ENCODE measurements around the gene SEZ6L. TPM values are rescaled to one million over a fixed set of nuclear protein-coding genes. Genes with fewer than 3 reads are reported as not detected.

SEZ6L gene
- total RNA-seq, 2 experiments from 2014 or later = 0.05 TPM; not detected in 1

GRCh38 chr22:26197425-26197824 is 28.2 kb downstream of the SEZ6L start:
- Histone ChIP-seq H3K27me3 (ENCODE audit: control insufficient read depth in 1 of 2, insufficient read depth in 2 of 2, low read length in 2 of 2) (peaks cover 0 to 4% of the 10 kb centered on the region in 2 experiments), H3K27ac (ENCODE audit: low read depth in 1 of 2, low read length in 2 of 2) (no peak overlapping the region), H3K9me3 (ENCODE audit: control insufficient read depth in 1 of 2, insufficient read depth in 1 of 2, low read length in 2 of 2) (no peaks in the 10 kb centered on the region), H3K4me1 (ENCODE audit: insufficient read depth, low read length) (no peaks in the 10 kb centered on the region), H3K4me3 (ENCODE audit: low read length) (no peak overlapping the region), H3K36me3 (ENCODE audit: insufficient read depth, low read length) (no peaks in the 10 kb centered on the region)
- no peak for ATAC-seq (ENCODE audit: poor library complexity)
- CTCF ChIA-PET = no interaction called here
- no peak overlapping the region for H3K27ac Mint-ChIP-seq
- peaks cover 37% of the 10 kb centered on the region for H3K27me3 Mint-ChIP-seq
- H3K9me3 Mint-ChIP-seq = no peaks in the 10 kb centered on the region
- POLR2A ChIA-PET = no interaction called here
- intact Hi-C loops (cut with DNase I, micrococcal nuclease) = no loop called here
- DNase-seq = no peak
- no peaks in the 10 kb centered on the region for H3K4me1 Mint-ChIP-seq (ENCODE audit: low read depth)
- H3K4me3 Mint-ChIP-seq = no peak overlapping the region
- no peaks in the 10 kb centered on the region for H3K36me3 Mint-ChIP-seq (ENCODE audit: low read depth)
- no peak for TF ChIP-seq CTCF (IDR thresholded peaks at IDR 0.05)

- Histone ChIP-seq H3K4me1 (ENCODE audit: insufficient read depth, low read length) (no peaks in the 10 kb centered on the region), H3K9me3 (ENCODE audit: control insufficient read depth in 1 of 2, insufficient read depth in 1 of 2, low read length in 2 of 2) (no peaks in the 10 kb centered on the region), H3K27ac (ENCODE audit: low read depth in 1 of 2, low read length in 2 of 2) (no peak overlapping the region), H3K36me3 (ENCODE audit: insufficient read depth, low read length) (no peaks in the 10 kb centered on the region), H3K27me3 (ENCODE audit: control insufficient read depth in 1 of 2, insufficient read depth in 2 of 2, low read length in 2 of 2) (peaks cover 0 to 4% of the 10 kb centered on the region in 2 experiments), H3K4me3 (ENCODE audit: low read length) (no peak overlapping the region)
- H3K4me3 Mint-ChIP-seq = no peak overlapping the region
- CTCF ChIA-PET = no interaction called here
- H3K27ac Mint-ChIP-seq = no peak overlapping the region
- TF ChIP-seq CTCF (IDR thresholded peaks at IDR 0.05) = no peak
- POLR2A ChIA-PET = no interaction called here
- H3K9me3 Mint-ChIP-seq = no peaks in the 10 kb centered on the region
- intact Hi-C loops (cut with DNase I, micrococcal nuclease) = no loop called here
- DNase-seq (no peak), ATAC-seq (ENCODE audit: poor library complexity) (no peak)
- H3K27me3 Mint-ChIP-seq = peaks cover 42% of the 10 kb centered on the region
- H3K36me3 Mint-ChIP-seq (ENCODE audit: low read depth) = no peaks in the 10 kb centered on the region
- H3K4me1 Mint-ChIP-seq (ENCODE audit: low read depth) = no peaks in the 10 kb centered on the region
Observed at GRCh38 chr22:26199665-26200064, 30.4 kb downstream of the SEZ6L start.

- Histone ChIP-seq H3K9me3 (ENCODE audit: control insufficient read depth in 1 of 2, insufficient read depth in 1 of 2, low read length in 2 of 2) (no peaks in the 10 kb centered on the region), H3K27ac (ENCODE audit: low read depth in 1 of 2, low read length in 2 of 2) (no peak overlapping the region), H3K4me3 (ENCODE audit: low read length) (no peak overlapping the region), H3K27me3 (ENCODE audit: control insufficient read depth in 1 of 2, insufficient read depth in 2 of 2, low read length in 2 of 2) (no peaks in the 10 kb centered on the region), H3K36me3 (ENCODE audit: insufficient read depth, low read length) (no peaks in the 10 kb centered on the region), H3K4me1 (ENCODE audit: insufficient read depth, low read length) (no peaks in the 10 kb centered on the region)
- Mint-ChIP-seq H3K36me3 (ENCODE audit: low read depth) (no peaks in the 10 kb centered on the region), H3K4me1 (ENCODE audit: low read depth) (no peaks in the 10 kb centered on the region), H3K27ac (no peak overlapping the region), H3K9me3 (no peaks in the 10 kb centered on the region), H3K4me3 (no peak overlapping the region), H3K27me3 (peaks cover 41% of the 10 kb centered on the region)
- intact Hi-C loops (cut with DNase I, micrococcal nuclease) = no loop called here
- ATAC-seq (ENCODE audit: poor library complexity) (no peak), DNase-seq (no peak)
- ChIA-PET POLR2A (no interaction called here), CTCF (no interaction called here)
- no peak for TF ChIP-seq CTCF (IDR thresholded peaks at IDR 0.05)
Observed at GRCh38 chr22:26202280-26202924, 33.1 kb downstream of the SEZ6L start.

Data from CD4-positive, alpha-beta T cell (primary cell).